Gastrocnemius medialis (tissue), 4 donors: ENCODE results near the gene RXYLT1.

Experiments used
- CTCF ChIP-seq, 5 experiments: fragments of 450-650 bp in 3 of 5; fragments of 200-600 bp in 2 of 5; sonication (generic) in 2 of 5; IDR thresholded peaks in 4 of 5; conservative IDR thresholded peaks in 1 of 5; 1 replicate in 4 of 5; 2 replicates in 1 of 5; pipeline ENCODE4 v1.5.1; 2016 to 2019; ENCODE audit warnings: antibody characterized with exemption in 5 of 5, mild to moderate bottlenecking in 3 of 5, moderate library complexity in 3 of 5
- POLR2A ChIP-seq, 2 donors: fragments of 450-650 bp; IDR thresholded peaks; one replicate each; pipeline ENCODE4 v1.6.1; 2017; ENCODE audit warnings: antibody characterized with exemption in 2 of 2, mild to moderate bottlenecking in 2 of 2, moderate library complexity in 2 of 2

DNA sequence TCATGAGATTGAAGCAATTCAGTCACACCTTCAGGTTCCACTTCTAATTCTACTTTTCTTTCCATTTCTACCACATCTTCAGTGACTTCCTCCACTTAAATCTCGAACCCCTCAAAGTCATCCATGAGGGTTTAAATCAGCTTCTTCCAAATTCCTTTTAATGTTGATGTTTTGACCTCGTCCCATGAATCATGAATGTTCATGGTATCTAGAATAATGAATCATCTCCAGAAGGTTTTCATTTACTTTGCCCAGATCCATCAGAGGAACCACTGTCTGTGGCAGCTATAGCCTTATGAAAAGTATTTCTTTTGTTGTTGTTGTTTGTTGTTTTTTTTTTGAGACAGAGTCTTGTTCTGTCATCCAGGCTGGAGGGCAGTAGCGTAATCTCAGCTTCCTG is 7.6 kb downstream of the RXYLT1 start:
- TF ChIP-seq CTCF (IDR thresholded peaks at IDR 0.05 in 4 of 5, conservative IDR thresholded peaks at IDR 0.05 in 1 of 5) (no peak), POLR2A (IDR thresholded peaks at IDR 0.05) (no peak)
